PC-9 (cell line): ENCODE data around the gene EIF2AK3.

ENCODE experiments used
- CTCF ChIP-seq: fragments of 200-600 bp; sonication (generic); conservative IDR thresholded peaks from 2 replicates; pipeline ENCODE4 v1.6.1; 2017; ENCODE audit warnings: mixed run types, antibody characterized with exemption, mild to moderate bottlenecking, moderate library complexity
- EZH2 ChIP-seq: fragments of 200-600 bp; sonication (generic); IDR thresholded peaks from 2 replicates; pipeline ENCODE4 v1.8.0; 2017; ENCODE audit warnings: antibody characterized with exemption, low read depth

GRCh38 chr2:88603146-88603545, 24.1 kb downstream of the EIF2AK3 start:
- TF ChIP-seq CTCF (no peak), EZH2 (no peak)
